ENCODE data around the gene FAM83G. TPM values are rescaled to one million over a fixed set of nuclear protein-coding genes. Genes with fewer than 3 reads are reported as not detected.

FAM83G gene
- total and polyA plus RNA-seq, 9 donors = 0.93 to 5.1 (median 2.3) TPM

DNA sequence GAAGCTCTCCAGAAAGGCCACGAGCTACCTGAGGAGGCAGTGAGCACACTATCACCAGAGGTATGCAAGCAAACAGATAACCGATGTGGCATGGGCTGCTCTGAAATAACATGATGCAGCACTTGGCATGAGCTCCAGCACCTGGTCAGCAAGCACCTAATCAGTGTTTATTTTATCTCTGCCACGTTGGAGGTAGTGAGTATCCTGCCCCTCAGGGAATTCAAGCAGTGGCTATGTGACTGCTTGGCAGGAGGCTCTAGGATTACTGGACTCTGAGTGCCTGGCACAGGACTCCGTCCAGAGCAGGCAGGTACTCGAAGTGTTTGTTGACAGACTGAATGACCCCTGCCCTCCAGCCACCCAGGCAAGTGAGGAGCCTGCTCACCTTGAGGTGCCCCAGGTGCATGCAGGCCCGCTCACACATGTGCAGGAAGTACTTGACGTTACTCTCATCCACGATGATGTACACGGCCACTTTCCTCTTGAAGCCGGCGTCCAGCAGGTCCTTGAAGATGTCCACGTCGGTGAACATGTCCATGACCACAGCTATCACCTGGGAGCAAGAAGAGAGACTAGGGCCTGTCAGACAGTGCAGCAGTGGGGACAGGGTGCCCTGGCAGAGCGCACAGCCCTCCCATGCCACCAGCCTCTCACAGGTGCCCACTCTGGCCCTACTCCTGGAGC lies 16.6 kb downstream of the FAM83G start:
- peaks cover 1% of the 10 kb centered on the region for H3K4me1 ChIP-seq (ENCODE audit: insufficient read depth)
- no peaks in the 10 kb centered on the region for H3K9me3 ChIP-seq
- 82 to 85% (median 84%) methylated on average over 14 of the region's 14 CpGs for WGBS, 3 donors
- DNase-seq = no peak
- H3K27me3 ChIP-seq = no peaks in the 10 kb centered on the region
- H3K4me3 ChIP-seq = no peak overlapping the region
- no peak overlapping the region for H3K27ac ChIP-seq
- H3K36me3 ChIP-seq = no peaks in the 10 kb centered on the region
- intact Hi-C loops (cut with DNase I) = no loop called here
- TF ChIP-seq, protein P1, sequence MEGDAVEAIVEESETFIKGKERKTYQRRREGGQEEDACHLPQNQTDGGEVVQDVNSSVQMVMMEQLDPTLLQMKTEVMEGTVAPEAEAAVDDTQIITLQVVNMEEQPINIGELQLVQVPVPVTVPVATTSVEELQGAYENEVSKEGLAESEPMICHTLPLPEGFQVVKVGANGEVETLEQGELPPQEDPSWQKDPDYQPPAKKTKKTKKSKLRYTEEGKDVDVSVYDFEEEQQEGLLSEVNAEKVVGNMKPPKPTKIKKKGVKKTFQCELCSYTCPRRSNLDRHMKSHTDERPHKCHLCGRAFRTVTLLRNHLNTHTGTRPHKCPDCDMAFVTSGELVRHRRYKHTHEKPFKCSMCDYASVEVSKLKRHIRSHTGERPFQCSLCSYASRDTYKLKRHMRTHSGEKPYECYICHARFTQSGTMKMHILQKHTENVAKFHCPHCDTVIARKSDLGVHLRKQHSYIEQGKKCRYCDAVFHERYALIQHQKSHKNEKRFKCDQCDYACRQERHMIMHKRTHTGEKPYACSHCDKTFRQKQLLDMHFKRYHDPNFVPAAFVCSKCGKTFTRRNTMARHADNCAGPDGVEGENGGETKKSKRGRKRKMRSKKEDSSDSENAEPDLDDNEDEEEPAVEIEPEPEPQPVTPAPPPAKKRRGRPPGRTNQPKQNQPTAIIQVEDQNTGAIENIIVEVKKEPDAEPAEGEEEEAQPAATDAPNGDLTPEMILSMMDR (IDR thresholded peaks at IDR 0.05) = no peak
- no peak for TF ChIP-seq EP300 (IDR thresholded peaks at IDR 0.05)
- TF ChIP-seq POLR2A (IDR thresholded peaks at IDR 0.05) = no peak

DNA sequence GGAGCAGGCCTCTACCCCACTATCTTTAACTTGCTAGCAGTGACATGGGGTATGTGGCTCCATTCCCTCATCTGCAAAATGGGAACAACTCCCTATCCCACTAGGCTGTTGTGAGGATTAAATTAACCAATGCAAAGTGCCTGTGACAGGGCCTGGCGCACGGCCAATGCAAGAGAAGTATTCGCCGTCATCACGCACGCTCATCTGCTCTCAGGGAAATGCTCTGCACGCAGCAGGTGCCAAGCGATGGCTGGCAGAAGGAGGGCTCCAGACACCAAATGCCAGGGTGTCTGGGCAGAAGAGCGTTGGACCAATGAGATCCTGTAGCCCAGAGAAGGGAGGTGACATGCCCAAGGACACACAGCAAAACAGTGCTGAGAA lies 17.3 kb downstream of the FAM83G start:
- Histone ChIP-seq H3K4me1 (ENCODE audit: insufficient read depth) (peaks cover 1% of the 10 kb centered on the region), H3K4me3 (no peak overlapping the region), H3K27me3 (no peaks in the 10 kb centered on the region), H3K36me3 (no peaks in the 10 kb centered on the region), H3K27ac (no peak overlapping the region), H3K9me3 (no peaks in the 10 kb centered on the region)
- no peak for DNase-seq
- 90 to 93% (median 92%) methylated on average over 9 of the region's 9 CpGs for WGBS, 3 donors
- intact Hi-C loops (cut with DNase I) = no loop called here
- TF ChIP-seq POLR2A (IDR thresholded peaks at IDR 0.05) = no peak
- no peak for TF ChIP-seq EP300 (IDR thresholded peaks at IDR 0.05)
- TF ChIP-seq, protein P1 (IDR thresholded peaks at IDR 0.05) = no peak

DNA sequence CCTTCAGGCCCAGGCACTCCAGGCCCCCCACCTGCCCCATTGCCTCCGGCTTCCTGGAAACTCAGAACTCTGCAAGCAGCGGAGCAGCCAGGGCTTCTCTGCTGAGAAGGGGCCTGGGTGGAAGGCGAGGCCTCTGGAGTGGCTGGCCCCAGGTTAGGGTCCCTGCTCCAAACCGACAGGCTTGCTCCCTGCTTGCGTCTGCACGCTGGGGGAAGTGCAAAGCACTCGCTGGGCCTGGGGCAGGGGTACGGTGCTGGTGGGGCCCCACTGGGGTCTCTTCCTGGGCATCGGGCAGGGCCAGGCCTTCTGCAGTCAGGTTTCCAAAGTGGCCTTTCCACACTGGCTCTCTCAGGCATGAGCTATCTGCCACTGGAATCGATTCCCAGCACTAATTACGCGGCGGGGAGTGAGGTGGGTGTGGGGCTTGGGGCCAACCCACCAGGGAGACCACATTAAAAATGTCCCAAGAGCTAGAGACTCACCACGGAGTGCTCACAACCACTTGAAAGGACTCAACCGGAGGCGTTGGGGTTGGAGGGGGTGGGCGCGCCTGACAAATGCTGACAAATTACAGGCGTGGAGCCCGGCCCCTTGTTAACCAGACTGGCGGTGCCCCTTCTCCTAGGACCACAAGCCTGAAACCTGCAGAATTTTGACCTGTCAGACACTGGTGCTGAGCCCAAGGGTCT lies 17.9 kb downstream of the FAM83G start:
- TF ChIP-seq EP300 (IDR thresholded peaks at IDR 0.05) (no peak), POLR2A (IDR thresholded peaks at IDR 0.05) (no peak)
- TF ChIP-seq, protein P1 (IDR thresholded peaks at IDR 0.05) = no peak
- no peak overlapping the region for H3K4me3 ChIP-seq
- intact Hi-C loops (cut with DNase I) = no loop called here
- no peaks in the 10 kb centered on the region for H3K36me3 ChIP-seq
- H3K4me1 ChIP-seq (ENCODE audit: insufficient read depth) = peaks cover 1% of the 10 kb centered on the region
- WGBS, 3 donors = 88 to 90% (median 89%) methylated on average over 21 of the region's 21 CpGs
- H3K27ac ChIP-seq = no peak overlapping the region
- no peak for DNase-seq
- H3K27me3 ChIP-seq = no peaks in the 10 kb centered on the region
- H3K9me3 ChIP-seq = no peaks in the 10 kb centered on the region

DNA sequence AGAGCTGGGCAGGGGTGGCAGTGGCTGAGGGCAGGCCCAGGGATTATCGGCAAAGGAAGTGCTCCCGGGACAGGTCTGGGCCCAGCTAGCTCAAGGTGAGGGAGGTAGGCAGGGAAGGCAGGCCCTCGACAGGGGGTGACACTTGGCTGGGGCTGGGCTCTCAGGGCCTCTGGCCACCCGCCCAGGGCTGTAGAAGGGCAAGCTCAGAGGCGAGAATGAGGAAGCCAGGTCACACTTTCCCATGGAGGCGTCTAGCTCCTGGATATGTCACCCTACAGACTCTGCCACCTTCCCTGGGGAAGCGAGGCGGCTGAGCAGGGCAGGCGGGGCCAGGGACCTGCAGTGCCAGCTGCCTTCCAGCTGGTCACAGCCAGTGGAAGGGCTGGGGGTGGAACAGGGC lies 19.1 kb downstream of the FAM83G start:
- WGBS, 3 donors = 91 to 95% (median 93%) methylated on average over 9 of the region's 9 CpGs
- intact Hi-C loops (cut with DNase I) = no loop called here
- TF ChIP-seq EP300 (IDR thresholded peaks at IDR 0.05) = no peak
- no peak for TF ChIP-seq POLR2A (IDR thresholded peaks at IDR 0.05)

More for the DNA sequence above, 19.1 kb downstream of the FAM83G start:
- no peak overlapping the region for H3K4me3 ChIP-seq
- DNase-seq = no peak
- H3K27me3 ChIP-seq = no peaks in the 10 kb centered on the region
- H3K27ac ChIP-seq = no peak overlapping the region
- no peaks in the 10 kb centered on the region for H3K36me3 ChIP-seq
- no peaks in the 10 kb centered on the region for H3K9me3 ChIP-seq
- H3K4me1 ChIP-seq (ENCODE audit: insufficient read depth) = peaks cover 1% of the 10 kb centered on the region

All from ovary (tissue), 9 donors.